Lung microvascular endothelial cell (primary cell): Measurements from ENCODE around the gene AHI1. TPM values are rescaled to one million over a fixed set of nuclear protein-coding genes. Genes with fewer than 3 reads are reported as not detected.
A peak's percentile ranks its signal among the peaks of the same experiment; 100 is the strongest.
"Not testable (repeated sequence)": the region's sequence is repeated elsewhere in the genome, so short reads cannot be mapped to it uniquely, and the experiment has no call there.

Source experiments
- DNase-seq, 2 donors: peaks; one replicate each; pipeline versions ENCODE4 v3.0.0 to v3.0.0-alpha.2; 2010; ENCODE audit warnings: low read depth in 2 of 2
- total RNA-seq: library from RNA; depleted of rRNA; stranded (reverse); fragments of >200 nt; gene quantifications from 2 replicates; pipeline ENCODE4 v1.2.1, GENCODE V29; 2014

Gene AHI1
- total RNA-seq, 1 donor from 2014 or later = 7.9 TPM

- peak; percentile 61 to 77 for DNase-seq
Measured at GRCh38 chr6:135506270-135506997, 8.9 kb upstream of the AHI1 start.

DNA sequence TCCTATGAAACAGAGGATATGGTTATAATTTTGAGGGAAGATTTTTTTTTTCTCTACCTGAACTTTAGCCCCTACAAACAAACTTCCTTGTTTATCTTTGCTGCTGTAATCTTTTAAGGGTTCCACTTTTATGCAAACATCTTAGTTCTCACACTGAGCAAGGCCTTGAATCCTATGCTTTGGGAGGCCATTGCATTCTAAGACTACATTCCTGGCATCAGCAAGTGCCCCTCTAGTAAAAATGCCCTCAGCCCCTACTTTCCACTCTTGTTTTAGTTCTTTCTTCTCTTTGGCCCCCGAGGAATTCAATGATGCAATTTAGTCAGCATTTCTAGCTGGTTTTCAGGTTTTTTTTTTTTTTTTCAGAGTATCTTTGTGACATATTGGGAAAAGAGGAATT is 8.1 kb upstream of the AHI1 start:
- no peak for DNase-seq

DNA sequence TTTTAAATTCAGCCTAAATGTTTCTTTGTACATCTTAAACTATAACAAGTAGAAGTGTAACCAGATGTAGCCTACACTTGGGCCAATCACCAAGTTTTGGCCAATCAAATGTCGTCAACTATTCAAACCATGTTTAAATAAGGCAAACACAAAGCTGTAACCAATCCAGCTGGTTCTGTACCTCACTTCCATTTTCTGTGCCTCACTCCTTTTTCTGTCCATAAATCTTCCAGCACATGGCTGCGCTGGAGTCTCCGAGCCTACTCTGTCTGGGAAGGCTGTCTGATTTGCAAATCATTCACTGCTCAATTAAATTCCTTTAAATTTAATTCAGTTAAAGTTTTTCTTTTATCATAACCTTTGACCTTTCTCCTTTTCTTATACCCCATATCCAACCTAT is 7.7 kb upstream of the AHI1 start:
- no peak for DNase-seq

DNA sequence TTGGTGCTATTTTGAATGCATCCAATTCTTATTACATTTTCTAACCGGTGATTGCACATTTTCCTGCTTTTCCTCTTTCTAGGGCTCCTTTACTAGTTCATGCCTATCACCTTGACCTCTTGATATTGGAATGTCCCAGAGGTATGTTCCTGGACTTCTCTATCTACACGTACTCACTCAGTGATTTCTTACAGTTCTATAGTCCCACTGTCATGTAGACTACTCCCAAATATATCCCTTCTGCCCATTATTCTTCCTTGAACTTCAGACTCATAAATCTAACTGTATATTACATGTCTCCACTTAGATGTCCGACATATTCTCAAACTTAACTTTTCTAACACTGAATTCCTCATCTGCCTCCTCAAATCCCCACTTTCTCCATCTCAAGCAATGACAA is 7.2 kb upstream of the AHI1 start:
- DNase-seq = no peak

DNA sequence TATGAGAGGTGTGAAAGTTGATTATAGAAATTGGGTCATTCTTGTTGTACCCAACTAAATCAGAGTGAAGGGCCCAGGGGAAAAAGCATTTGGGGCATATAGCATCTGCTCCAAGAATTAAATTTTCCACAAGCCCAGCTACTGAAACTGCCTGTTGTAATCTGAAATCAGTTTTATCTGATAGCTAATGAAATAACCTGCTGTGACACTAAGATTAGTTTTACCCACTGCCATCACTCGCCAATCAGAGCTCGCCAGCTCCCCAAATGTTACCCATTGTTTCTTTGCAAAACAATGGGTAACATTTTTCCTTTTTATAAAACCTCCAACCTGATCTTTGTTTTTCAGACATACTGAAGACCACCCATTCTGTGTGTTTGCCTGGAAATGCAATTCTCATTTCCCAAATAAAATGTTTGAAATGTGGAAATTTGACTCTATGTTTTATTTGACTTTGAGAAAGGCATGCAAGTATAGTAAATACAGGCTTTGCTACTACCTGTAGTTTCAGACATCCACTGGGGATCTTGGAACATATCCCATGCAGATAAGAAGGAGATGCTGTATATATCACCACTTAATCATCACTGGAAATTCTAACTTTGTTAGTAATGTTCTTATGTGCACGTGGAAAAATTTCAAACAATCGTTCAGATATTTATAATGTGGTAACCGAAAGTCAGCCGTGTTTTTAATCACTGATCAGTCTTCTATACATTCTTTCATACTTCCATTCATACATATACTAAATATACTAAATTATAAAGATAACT is 6.3 kb upstream of the AHI1 start:
- DNase-seq = no peak

DNA sequence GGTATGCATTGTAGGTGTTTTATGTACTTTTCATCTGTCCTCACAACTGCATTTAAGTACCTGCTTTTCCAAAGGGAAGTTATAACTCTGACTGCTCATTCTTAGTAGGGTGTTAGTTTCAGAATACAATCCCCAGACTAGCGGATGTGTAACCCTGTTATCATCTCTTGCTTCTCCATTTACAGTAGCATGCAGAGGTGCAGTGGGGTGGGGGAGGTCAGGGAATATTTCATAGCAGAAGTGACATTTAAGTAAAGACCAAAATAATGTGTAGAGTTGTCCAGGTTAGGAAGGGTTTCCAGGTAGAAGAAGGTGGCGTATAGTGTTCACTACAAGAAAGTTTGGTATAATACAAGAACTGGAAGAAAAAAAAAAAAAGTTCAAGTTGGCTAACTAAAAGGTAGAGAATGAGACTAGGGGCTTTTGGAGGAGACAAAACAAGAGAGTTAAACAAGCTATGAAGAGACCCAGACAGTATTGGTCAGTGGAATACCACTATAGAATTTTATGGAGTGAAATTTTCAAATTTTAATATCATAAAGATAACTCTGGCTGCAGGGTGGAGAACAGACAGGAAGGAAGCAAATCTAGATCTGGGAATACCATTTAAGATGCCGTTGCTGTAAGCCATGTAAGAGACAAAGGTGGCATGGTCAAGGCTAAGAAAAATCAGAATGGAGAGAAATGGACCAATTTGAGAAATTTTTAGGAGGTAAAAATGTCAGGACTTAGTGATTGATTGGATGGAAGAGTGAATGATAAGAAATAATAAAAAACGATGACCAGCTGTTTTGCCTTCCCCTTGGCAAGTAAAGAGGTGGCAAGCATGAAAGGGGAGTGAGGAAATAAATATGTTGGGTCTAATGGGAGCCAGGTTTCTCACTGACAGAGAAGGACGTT is 2.2 kb upstream of the AHI1 start:
- DNase-seq = no peak

DNA sequence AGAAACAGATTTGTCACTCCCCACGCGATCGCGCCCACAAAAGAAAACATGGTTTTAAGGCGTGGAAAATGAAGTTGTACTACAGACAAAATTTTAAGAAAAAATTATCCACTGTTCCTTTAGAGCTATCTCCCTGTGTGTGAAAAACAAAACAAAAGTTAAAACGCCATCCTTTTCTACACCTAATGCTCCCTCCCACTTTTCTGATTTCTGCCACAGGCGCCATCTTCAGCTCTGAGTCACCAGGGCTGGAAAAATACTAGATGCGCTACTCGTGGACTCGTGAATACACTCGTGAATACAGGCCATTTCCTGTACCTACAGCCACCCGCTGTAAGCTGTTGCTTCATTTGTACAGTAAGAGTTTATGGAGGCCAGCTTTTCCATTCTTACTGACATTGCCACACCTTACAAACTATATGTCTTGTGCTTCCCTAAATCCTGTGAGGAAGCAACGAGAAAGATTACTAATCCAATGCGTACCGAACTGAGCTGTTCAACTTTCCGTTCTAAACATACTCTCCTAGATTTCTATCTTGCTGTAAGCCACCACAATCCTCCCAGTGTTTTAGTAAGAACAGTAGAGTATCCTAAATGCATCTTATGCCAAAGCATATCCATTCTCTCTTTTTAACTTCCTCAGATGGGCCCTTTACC is 773 bp upstream of the AHI1 start:
- peak; percentile 92 to 96 for DNase-seq

DNA sequence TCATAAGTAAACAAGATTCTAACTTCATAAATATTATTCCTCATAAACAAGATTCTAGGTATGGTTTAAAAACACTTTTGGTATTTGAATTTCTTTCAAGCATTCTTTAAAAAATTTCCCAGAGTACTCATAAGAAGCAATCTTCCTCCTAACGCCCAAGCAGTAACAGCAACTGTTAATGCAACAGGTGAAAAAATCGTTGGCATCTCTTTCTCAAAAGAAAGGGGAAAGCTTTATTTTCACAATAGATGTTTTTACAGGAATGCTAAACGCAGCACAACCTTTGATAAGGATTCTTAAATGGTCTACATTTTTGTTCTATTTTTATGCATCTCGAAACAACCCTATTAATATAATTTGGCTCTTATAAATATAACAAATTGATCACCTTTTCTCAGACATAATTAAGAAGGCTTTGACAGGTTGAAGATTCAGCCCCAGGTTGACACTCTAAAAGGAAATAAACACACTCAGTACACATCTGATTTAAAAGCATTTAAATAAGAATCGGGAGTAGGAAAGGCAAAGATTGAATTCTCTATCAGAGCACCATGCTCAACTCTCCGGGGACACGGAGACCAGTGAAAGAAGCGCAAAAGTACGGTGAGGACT is 634 bp downstream of the AHI1 start:
- DNase-seq = peak in 1 of 2 donors; percentile 5

DNA sequence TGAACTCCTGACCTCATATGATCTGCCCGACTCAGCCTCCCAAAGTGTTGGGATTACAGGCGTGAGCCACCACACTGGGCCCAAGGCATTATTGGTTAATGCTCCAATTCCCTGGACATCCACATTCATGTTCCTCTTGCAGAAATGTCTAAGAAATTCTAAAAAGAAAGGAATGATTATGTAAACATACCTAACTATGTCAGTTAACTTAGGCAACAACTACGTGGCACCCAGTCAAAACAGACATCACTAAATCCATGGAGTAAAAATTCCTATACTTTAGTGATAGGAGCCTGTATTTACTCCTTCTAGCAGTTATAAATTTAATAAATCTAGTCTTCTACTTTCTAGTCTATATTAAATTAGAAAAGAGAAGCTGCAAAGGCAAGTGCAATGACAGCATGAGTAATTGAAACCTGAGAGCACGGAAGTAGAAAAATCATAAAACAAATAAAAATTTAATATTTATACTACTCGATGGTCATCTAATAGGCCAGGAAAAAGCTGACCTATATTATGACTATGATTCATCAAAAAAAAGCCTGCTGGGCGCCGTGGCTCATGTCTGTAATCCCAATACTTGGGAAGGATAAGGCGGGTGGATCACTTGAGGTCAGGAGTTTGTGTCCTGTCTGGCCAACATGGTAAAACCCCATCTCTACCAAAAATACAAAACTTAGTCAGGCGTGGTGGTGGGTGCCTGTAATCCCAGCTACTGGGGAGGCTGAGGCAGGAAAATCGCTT is 4.2 kb downstream of the AHI1 start:
- DNase-seq = peak in 1 of 2 donors; percentile 47

GRCh38 chr6:135490381-135490780 is 7.2 kb downstream of the AHI1 start:
- DNase-seq = no peak

GRCh38 chr6:135488023-135488422 is 9.5 kb downstream of the AHI1 start:
- peak in 1 of 2 donors; percentile 58 for DNase-seq

DNA sequence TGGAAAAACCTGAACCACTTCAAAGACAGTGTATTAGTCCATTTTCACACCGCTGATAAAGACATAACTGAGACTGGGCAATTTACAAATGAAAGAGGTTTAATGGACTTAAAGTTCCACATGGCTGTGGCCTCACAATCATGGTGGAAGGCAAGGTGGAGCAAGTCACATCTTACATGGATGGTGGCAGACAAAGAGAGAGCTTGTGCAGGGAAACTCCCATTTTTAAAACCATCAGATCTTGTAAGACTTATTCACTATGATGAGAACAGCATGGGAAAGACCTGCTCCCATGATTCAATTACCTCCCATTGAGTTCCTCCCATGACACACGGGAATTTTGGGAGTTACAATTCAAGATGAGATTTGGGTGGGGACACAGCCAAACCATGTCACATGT is 13.6 kb downstream of the AHI1 start:
- not testable (repeated sequence) for DNase-seq

GRCh38 chr6:135481783-135482369 is 15.7 kb downstream of the AHI1 start:
- peak in 1 of 2 donors; percentile 4 for DNase-seq

DNA sequence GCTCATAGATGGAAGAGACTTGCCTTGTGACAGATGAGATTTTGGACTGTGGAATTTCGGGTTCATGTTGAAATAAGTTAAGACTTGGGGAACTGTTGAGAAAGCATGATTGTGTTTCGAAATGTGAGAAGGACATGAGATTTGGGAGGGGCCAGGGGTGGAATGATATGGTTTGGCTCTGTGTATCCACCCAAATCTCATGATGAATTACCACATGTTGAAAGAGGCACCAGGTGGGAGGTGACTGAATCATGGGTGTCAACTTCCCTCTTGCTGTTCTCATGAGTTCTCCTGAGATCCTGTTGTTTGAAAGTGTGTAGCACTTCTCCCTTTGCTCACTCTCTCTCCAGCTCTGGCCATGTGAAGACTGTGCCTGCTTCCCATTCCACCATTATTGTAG is 17.9 kb downstream of the AHI1 start:
- DNase-seq = no peak

DNA sequence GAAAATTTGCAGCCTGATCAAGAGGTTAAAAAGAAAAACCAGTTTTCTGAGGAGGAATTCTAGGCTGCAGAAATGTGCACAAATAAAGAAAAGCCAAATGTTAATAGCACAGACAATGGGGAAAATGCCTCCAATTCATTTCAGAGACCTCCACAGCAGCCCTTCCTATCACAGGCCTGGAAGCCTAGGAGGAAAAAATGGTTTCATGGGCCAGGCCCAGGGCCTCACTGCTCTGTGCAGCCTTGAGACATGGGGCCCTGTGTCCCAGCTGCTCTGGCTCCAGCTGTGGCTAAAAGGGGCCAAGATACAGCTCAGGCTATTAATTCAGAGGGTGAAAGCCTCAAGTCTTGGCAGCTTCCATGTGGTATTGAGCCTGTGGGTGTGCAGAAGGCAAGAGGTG is 18.9 kb downstream of the AHI1 start:
- no peak for DNase-seq

DNA sequence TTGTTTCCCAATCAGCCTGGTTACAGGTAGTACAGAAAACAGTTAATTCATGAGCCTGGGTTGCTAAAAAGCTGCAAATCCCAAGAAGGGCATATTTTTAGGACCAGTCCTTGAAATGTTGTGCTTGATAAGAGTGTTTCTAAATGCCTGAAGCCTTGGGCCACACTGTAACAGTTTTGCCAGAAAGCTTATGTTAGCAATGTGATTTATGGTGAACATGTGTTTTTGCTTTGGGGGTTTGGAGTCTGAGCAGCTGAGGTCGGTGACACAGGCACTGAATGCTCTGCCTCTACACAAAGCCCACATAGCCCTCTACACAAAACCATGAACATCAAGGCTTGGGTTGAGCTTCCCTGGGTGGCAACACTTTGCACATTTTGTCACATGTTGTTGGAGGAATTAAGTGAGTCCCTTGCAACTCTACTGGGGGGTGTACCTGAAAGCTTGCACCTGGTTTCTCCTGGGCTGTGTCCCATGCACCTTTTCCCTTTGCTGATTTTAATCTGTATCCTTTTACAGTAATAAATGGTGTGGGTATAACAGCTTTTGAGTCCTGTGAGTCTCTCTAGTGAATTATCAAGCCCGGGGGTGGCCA is 22.2 kb downstream of the AHI1 start:
- no peak for DNase-seq

DNA sequence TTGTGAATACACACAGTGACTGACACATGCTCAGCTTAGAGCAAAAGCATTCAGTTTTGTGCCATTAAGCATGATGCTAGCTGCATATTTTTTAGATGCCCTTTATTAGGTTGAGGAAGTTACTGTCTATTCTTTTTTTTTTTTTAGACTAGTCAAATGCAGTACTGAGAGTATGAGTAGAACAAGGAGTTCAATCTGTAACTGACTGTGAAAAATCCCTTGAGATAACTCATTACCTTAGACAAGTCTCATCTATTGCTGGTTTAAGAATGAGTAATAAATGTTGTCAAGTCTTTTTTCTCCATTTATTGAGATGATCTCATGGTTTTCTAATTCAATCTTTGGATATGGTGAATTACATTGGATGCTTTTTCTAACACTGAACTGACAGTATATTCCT is 23.2 kb downstream of the AHI1 start:
- DNase-seq = no peak

GRCh38 chr6:135465903-135466302 is 31.6 kb downstream of the AHI1 start:
- no peak for DNase-seq

DNA sequence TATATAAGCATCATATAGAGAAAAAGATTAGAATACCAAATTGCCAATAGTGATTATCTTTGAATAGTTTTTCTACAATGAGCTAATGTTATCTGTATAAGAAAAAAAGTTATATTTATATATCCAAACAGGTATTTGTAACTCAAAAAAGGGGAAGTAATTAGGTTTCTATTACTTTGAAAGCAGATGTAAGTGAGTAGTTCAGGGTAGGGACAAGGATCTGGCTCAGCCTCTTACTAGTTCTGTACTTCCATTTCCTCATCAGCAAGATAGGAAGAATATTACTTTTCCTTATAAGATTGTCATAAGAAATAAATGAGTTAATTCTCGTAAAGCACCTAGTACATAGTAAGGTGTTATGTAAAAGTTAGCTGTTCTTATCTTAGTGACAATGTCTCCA is 32.2 kb downstream of the AHI1 start:
- no peak for DNase-seq

- no peak for DNase-seq
Measured at GRCh38 chr6:135464634-135465033, 32.9 kb downstream of the AHI1 start.
